HepG2 (cell line): ENCODE measurements around the gene SDK1. TPM values are rescaled to one million over a fixed set of nuclear protein-coding genes. Genes with fewer than 3 reads are reported as not detected.

ENCODE experiments used
- ATAC-seq: fragments of 200-7000 bp; cut with Tn5 transposase; 3 replicates; pipeline ENCODE4 v1.9.1; 2020; ENCODE audit warnings: mild to moderate bottlenecking, moderate library complexity
- BruUV-seq: library from RNA; stranded (reverse); fragments of 400-500 nt; replicated peaks from 2 replicates; lab custom pipeline; 2021; lab: Mats Ljungman, UMichigan
- CTCF ChIA-PET: fragments of 300-600 bp; formaldehyde crosslinking; extraction: SDS; loops from one replicate; lab custom pipeline; 2021; ENCODE audit warnings: low total read pairs, inconsistent platforms, low intra/inter-chr PET ratio; lab: Yijun Ruan, JAX
- POLR2A ChIA-PET: fragments of 350-600 bp; sonication (Branson Sonifier 250); formaldehyde crosslinking; loops from one replicate; lab custom pipeline; 2020; ENCODE audit warnings: antibody characterized with exemption, inconsistent platforms; lab: Yijun Ruan, JAX
- DNase-seq: peaks from one replicate; pipeline ENCODE4 v3.0.0-alpha.2; 2015; ENCODE audit warnings: low spot score
- FAIRE-seq: peaks from 3 replicates; lab custom pipeline; 2011; peaks lifted over from hg19 to GRCh38; lab: Jason Lieb, UNC
- H2AFZ ChIP-seq: one replicate; pipeline ENCODE4 v1.6.1; 2011; ENCODE audit warnings: low read length, inconsistent platforms
- H3K27ac ChIP-seq: fragments of 300-600 bp; 3 replicates; pipeline ENCODE4 v1.8.0; 2011; ENCODE audit warnings: mixed run types, mild to moderate bottlenecking, mixed read lengths, low read length, inconsistent platforms; ENCODE audit not compliant: insufficient read depth; ENCODE audit errors: extremely low read length
- H3K27me3 ChIP-seq, 2 experiments: fragments of 200-600 bp in 1 of 2; 2 replicates in 1 of 2; 3 replicates in 1 of 2; pipeline versions ENCODE4 v1.6.0 to v1.8.0; 2011; ENCODE audit warnings: low read length in 2 of 2, mild to moderate bottlenecking in 2 of 2, moderate library complexity in 2 of 2, inconsistent platforms in 1 of 2; ENCODE audit not compliant: insufficient read depth in 2 of 2, control insufficient read depth in 1 of 2
- H3K36me3 ChIP-seq, 2 experiments: fragments of 200-600 bp in 1 of 2; replicated peaks in 1 of 2; 2 replicates in 1 of 2; 3 replicates in 1 of 2; pipeline versions ENCODE4 v1.5.1 to v1.8.0; 2011; ENCODE audit warnings: low read length in 2 of 2, inconsistent platforms in 1 of 2; ENCODE audit not compliant: insufficient read depth in 2 of 2, control insufficient read depth in 1 of 2
- H3K4me1 ChIP-seq: 2 replicates; pipeline ENCODE4 v1.5.1; 2012; ENCODE audit warnings: low read length, inconsistent platforms; ENCODE audit not compliant: insufficient read depth
- H3K4me2 ChIP-seq: 2 replicates; pipeline ENCODE4 v1.6.0; 2011; ENCODE audit warnings: low read depth, low read length, inconsistent platforms
- H3K4me3 ChIP-seq, 3 experiments: fragments of 200-600 bp in 1 of 3; sonication (generic), shearing (Covaris generic) in 1 of 3; replicated peaks in 1 of 3; 2 replicates each; pipeline ENCODE4 v1.5.1; 2011 to 2016; ENCODE audit warnings: low read length in 3 of 3, inconsistent platforms in 2 of 3, low read depth in 2 of 3, mild to moderate bottlenecking in 2 of 3, control low read depth in 1 of 3, mixed read lengths in 1 of 3; ENCODE audit not compliant: insufficient read depth in 1 of 3
- H3K79me2 ChIP-seq: one replicate; pipeline ENCODE4 v1.6.1; 2011; ENCODE audit warnings: low read length, inconsistent platforms; ENCODE audit not compliant: insufficient read depth
- H3K9ac ChIP-seq: 2 replicates; pipeline ENCODE4 v1.6.0; 2011; ENCODE audit warnings: mild to moderate bottlenecking, low read depth, low read length, inconsistent platforms; ENCODE audit not compliant: insufficient read depth
- H3K9me3 ChIP-seq: 2 replicates; pipeline ENCODE4 v1.5.1; 2012; ENCODE audit warnings: mild to moderate bottlenecking, low read length
- H4K20me1 ChIP-seq: 2 replicates; pipeline ENCODE4 v1.6.0; 2011; ENCODE audit warnings: inconsistent platforms, mild to moderate bottlenecking, low read length, moderate library complexity; ENCODE audit not compliant: insufficient read depth
- DRAP1 ChIP-seq: IDR thresholded peaks from 2 replicates; pipeline ENCODE4 v1.6.1; 2016; ENCODE audit warnings: missing genetic modification reagents, missing compliant biosample characterization
- GLI4 ChIP-seq: sonication (generic); formaldehyde crosslinking; IDR thresholded peaks from 2 replicates; pipeline ENCODE4 v1.5.1; 2020; ENCODE audit warnings: missing genetic modification reagents, mild to moderate bottlenecking, moderate library complexity, borderline replicate concordance
- KDM4B ChIP-seq: sonication (generic); formaldehyde crosslinking; IDR thresholded peaks from 2 replicates; pipeline ENCODE4 v1.4.0; 2020; ENCODE audit warnings: missing genetic modification reagents
- MXD3 ChIP-seq: IDR thresholded peaks from 2 replicates; pipeline ENCODE4 v1.6.1; 2016; ENCODE audit warnings: mild to moderate bottlenecking, missing biosample characterization, missing genetic modification reagents
- NFYC ChIP-seq: IDR thresholded peaks from 2 replicates; pipeline ENCODE4 v1.6.1; 2016; ENCODE audit warnings: missing genetic modification reagents, missing compliant biosample characterization
- SNRNP70 ChIP-seq: fragments of 200-400 bp; formaldehyde crosslinking; IDR thresholded peaks from 2 replicates; pipeline ENCODE4 v1.6.1; 2017; ENCODE audit warnings: mild to moderate bottlenecking, low read depth, low read length, moderate library complexity
- SOX13 ChIP-seq, 3 experiments: fragments of 450-650 bp in 1 of 3; sonication (generic) in 1 of 3; formaldehyde crosslinking in 1 of 3; IDR thresholded peaks in 2 of 3; conservative IDR thresholded peaks in 1 of 3; 2 replicates each; pipeline versions ENCODE4 v1.5.0 to v1.6.1; 2016 to 2020; ENCODE audit warnings: antibody characterized with exemption in 1 of 3, mild to moderate bottlenecking in 1 of 3, missing compliant biosample characterization in 1 of 3, missing genetic modification reagents in 1 of 3, moderate library complexity in 1 of 3
- SRSF9 ChIP-seq: fragments of 200-400 bp; formaldehyde crosslinking; IDR thresholded peaks from 2 replicates; pipeline ENCODE4 v1.6.1; 2018; ENCODE audit warnings: borderline replicate concordance, mild to moderate bottlenecking, low read depth, low read length; ENCODE audit not compliant: insufficient read depth, poor library complexity, severe bottlenecking
- TARDBP ChIP-seq: sonication (generic); formaldehyde crosslinking; IDR thresholded peaks from 2 replicates; pipeline ENCODE4 v1.8.0; 2022; ENCODE audit warnings: mild to moderate bottlenecking, missing genetic modification reagents
- ZBTB7B ChIP-seq: sonication (generic); formaldehyde crosslinking; IDR thresholded peaks from 2 replicates; pipeline ENCODE4 v1.4.0; 2020; ENCODE audit warnings: missing genetic modification reagents
- ZNF160 ChIP-seq: sonication (generic); formaldehyde crosslinking; IDR thresholded peaks from 2 replicates; pipeline ENCODE4 v1.8.0; 2022; ENCODE audit warnings: mild to moderate bottlenecking, inconsistent platforms, missing genetic modification reagents
- ZNF205 ChIP-seq: IDR thresholded peaks from 2 replicates; pipeline ENCODE4 v1.6.1; 2018; ENCODE audit warnings: missing biosample characterization, missing genetic modification reagents
- ZNF460 ChIP-seq: sonication (generic); formaldehyde crosslinking; IDR thresholded peaks from 2 replicates; pipeline ENCODE4 v1.5.1; 2020; ENCODE audit warnings: missing genetic modification reagents, mild to moderate bottlenecking, borderline replicate concordance
- ZNF564 ChIP-seq: sonication (generic); formaldehyde crosslinking; IDR thresholded peaks from 2 replicates; pipeline ENCODE4 v1.8.1; 2023; ENCODE audit warnings: mild to moderate bottlenecking, missing genetic modification reagents
- ZNF766 ChIP-seq: sonication (generic); formaldehyde crosslinking; IDR thresholded peaks from 2 replicates; pipeline ENCODE4 v1.5.0; 2020; ENCODE audit warnings: missing genetic modification reagents, borderline replicate concordance
- WGBS: methylation state at CpG from one replicate; pipeline ENCODE4 v1.1.6; 2017; ENCODE audit warnings: low lambda C conversion rate; 5-methylcytosine and 5-hydroxymethylcytosine counted together
- in situ Hi-C: cut with HindIII; loops from 2 replicates; pipeline ENCODE4 v1.10.0; 2017; ENCODE audit warnings: low pct_unique_long_range_greater_than_20kb; ENCODE audit not compliant: extremely low pct_ligation_motif_present
- intact Hi-C: fragments of 100-400 bp; cut with micrococcal nuclease; formaldehyde crosslinking; loops from one replicate; pipeline ENCODE4 v1.10.0; 2022; ENCODE audit not compliant: unreplicated experiment
- polyA plus RNA-seq, 8 experiments: library from polyadenylated mRNA; depleted of rRNA in 3 of 8; stranded (reverse) in 7 of 8; unstranded in 1 of 8; fragments of >200 nt; fragmentation: Illumina TruSeq in 4 of 8; extraction: Trizol in 4 of 8; gene quantifications; 2 replicates each; pipeline versions ENCODE4 v1.2.1 to v1.2.3, GENCODE V29; 2011 to 2016; ENCODE audit warnings: low read depth in 4 of 8, missing spikeins in 1 of 8, mixed read lengths in 1 of 8; ENCODE audit not compliant: insufficient read depth in 1 of 8
- total RNA-seq, 5 experiments: library from RNA; depleted of rRNA; stranded (reverse); fragments of >200 nt; fragmentation: Illumina TruSeq; extraction: Trizol; gene quantifications; 2 replicates each; pipeline ENCODE4 v1.2.3, GENCODE V29; 2016; ENCODE audit warnings: low read depth in 1 of 5
- TF ChIP-seq, protein P1 (sequence below): sonication (generic); formaldehyde crosslinking; IDR thresholded peaks from 2 replicates; pipeline ENCODE4 v1.4.0; 2020; ENCODE audit warnings: missing genetic modification reagents

The SDK1 gene
- total and polyA plus RNA-seq, 2 of the 13 experiments (the other 11 are each of a cell fraction or from before 2014, with no cell fraction given): 0.35 to 2.4 TPM

- BruUV-seq: no TSS peak
- POLR2A ChIA-PET: no interaction called here
Observed at GRCh38 chr7:3283130-3283704, 17.8 kb upstream of the SDK1 start.

More at GRCh38 chr7:3283130-3283704, 17.8 kb upstream of the SDK1 start:
- DNase-seq (no peak), ATAC-seq (no peak)
- peaks cover 6% of the 10 kb centered on the region; the same call in 1 of the 2 replicates for H3K4me1 ChIP-seq
- CTCF ChIA-PET: no interaction called here
- H3K4me2 ChIP-seq: no peak overlapping the region
- no peak for TF ChIP-seq ZNF460 (CRISPR knock-in tag)
- no peak for TF ChIP-seq ZBTB7B (CRISPR knock-in tag)
- TF ChIP-seq SRSF9: no peak
- TF ChIP-seq ZNF766: no peak
- TF ChIP-seq SOX13 (IDR thresholded peaks at IDR 0.05): no peak
- no peak for TF ChIP-seq SOX13 (CRISPR knock-in tag; conservative IDR thresholded peaks at IDR 0.05 in 1 of 2, IDR thresholded peaks at IDR 0.05 in 1 of 2)
- TF ChIP-seq DRAP1 (CRISPR knock-in tag): no peak
- no peak for TF ChIP-seq ZNF160 (CRISPR knock-in tag)
- TF ChIP-seq ZNF564 (CRISPR knock-in tag): no peak
- TF ChIP-seq SNRNP70: no peak
- TF ChIP-seq, protein P1, sequence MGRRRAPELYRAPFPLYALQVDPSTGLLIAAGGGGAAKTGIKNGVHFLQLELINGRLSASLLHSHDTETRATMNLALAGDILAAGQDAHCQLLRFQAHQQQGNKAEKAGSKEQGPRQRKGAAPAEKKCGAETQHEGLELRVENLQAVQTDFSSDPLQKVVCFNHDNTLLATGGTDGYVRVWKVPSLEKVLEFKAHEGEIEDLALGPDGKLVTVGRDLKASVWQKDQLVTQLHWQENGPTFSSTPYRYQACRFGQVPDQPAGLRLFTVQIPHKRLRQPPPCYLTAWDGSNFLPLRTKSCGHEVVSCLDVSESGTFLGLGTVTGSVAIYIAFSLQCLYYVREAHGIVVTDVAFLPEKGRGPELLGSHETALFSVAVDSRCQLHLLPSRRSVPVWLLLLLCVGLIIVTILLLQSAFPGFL (CRISPR knock-in tag): no peak
- TF ChIP-seq TARDBP (CRISPR knock-in tag): no peak
- no peak for TF ChIP-seq NFYC (CRISPR knock-in tag)
- TF ChIP-seq MXD3 (CRISPR knock-in tag): no peak
- TF ChIP-seq GLI4: no peak
- no peak for TF ChIP-seq ZNF205 (CRISPR knock-in tag)
- TF ChIP-seq KDM4B: no peak
- TF ChIP-seq, all 625 proteins: peak for 0
- Histone ChIP-seq H3K27ac (no peak overlapping the region), H3K9ac (no peak overlapping the region), H4K20me1 (no peaks in the 10 kb centered on the region), H3K36me3 (no peaks in the 10 kb centered on the region), H3K27me3 (no peaks in the 10 kb centered on the region), H3K9me3 (no peaks in the 10 kb centered on the region), H2AFZ (no peak overlapping the region), H3K4me3 (no peak overlapping the region), H3K79me2 (no peaks in the 10 kb centered on the region)
- WGBS: 63% methylated on average over 5 of the region's 5 CpGs
- in situ Hi-C loops: no loop called here
- intact Hi-C loops: no loop called here
- no peak for FAIRE-seq
